ENCODE measurements around the gene SERPINA3. TPM values are rescaled to one million over a fixed set of nuclear protein-coding genes. Genes with fewer than 3 reads are reported as not detected.
A peak's percentile ranks its signal among the peaks of the same experiment; 100 is the strongest.

Gene SERPINA3
- total RNA-seq, 4 donors from 2014 or later = 71.8 to 284 (median 255) TPM

DNA sequence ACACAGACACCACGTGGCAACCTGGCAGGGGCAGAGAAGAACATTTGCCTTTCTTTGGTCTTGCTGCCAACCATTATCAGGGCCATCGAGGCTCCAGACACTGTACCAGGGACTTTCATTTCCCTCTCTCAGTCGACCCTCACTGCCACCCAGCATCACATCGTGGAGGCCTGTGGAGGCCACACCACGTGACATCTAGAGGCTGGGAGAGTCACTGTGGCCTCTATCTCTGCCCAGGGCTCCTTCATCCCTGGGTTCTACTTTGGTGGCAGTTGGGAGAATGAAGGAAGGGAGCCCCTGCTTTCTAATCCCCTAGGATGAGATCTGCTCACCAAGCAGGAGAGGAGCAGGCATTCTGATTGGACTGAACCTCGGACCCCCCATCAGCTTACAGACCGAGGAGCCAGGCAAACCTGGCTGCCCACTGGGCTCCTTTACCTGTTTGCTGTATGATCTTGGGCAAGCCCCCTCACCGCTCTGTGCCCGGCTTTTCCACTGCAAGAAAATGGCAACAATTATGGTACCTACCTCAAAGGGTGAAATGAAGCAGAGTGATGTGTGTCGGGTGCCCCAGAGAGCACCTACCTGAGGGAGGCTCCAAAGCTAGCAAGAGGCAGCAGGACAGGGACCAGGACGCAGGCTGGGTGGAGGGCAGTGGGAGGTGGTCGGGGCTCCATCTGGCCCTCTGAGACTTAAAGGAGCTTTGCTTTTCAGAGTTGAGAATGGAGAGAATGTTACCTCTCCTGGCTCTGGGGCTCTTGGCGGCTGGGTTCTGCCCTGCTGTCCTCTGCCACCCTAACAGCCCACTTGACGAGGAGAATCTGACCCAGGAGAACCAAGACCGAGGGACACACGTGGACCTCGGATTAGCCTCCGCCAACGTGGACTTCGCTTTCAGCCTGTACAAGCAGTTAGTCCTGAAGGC, 1.8 kb downstream of the SERPINA3 start:
- Histone ChIP-seq H3K4me3 (peak overlapping the region; percentile 13 to 51 (median 36)), H3K27ac (replicated peaks in 1 of 4) (peak overlapping the region in 2 of 4 donors; percentile 58 to 73), H3K36me3 (peaks cover 0 to 3% (median 2%) of the 10 kb centered on the region in 4 donors), H3K4me1 (peaks cover 3 to 43% (median 11%) of the 10 kb centered on the region in 4 donors), H3K27me3 (no peaks in the 10 kb centered on the region), H3K9me3 (peaks cover 0 to 27% (median 24%) of the 10 kb centered on the region in 4 donors)
- DNase-seq (ENCODE audit: extremely low spot score) = no peak
- WGBS = 87% methylated on average over 16 of the region's 20 CpGs
- no peak for TF ChIP-seq POLR2A (IDR thresholded peaks at IDR 0.05; ENCODE audit: low read depth)
- TF ChIP-seq, protein P1, sequence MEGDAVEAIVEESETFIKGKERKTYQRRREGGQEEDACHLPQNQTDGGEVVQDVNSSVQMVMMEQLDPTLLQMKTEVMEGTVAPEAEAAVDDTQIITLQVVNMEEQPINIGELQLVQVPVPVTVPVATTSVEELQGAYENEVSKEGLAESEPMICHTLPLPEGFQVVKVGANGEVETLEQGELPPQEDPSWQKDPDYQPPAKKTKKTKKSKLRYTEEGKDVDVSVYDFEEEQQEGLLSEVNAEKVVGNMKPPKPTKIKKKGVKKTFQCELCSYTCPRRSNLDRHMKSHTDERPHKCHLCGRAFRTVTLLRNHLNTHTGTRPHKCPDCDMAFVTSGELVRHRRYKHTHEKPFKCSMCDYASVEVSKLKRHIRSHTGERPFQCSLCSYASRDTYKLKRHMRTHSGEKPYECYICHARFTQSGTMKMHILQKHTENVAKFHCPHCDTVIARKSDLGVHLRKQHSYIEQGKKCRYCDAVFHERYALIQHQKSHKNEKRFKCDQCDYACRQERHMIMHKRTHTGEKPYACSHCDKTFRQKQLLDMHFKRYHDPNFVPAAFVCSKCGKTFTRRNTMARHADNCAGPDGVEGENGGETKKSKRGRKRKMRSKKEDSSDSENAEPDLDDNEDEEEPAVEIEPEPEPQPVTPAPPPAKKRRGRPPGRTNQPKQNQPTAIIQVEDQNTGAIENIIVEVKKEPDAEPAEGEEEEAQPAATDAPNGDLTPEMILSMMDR (IDR thresholded peaks at IDR 0.05) = no peak
- no peak for TF ChIP-seq EP300 (IDR thresholded peaks at IDR 0.05)
- intact Hi-C loops (cut with DNase I) = no loop called here

DNA sequence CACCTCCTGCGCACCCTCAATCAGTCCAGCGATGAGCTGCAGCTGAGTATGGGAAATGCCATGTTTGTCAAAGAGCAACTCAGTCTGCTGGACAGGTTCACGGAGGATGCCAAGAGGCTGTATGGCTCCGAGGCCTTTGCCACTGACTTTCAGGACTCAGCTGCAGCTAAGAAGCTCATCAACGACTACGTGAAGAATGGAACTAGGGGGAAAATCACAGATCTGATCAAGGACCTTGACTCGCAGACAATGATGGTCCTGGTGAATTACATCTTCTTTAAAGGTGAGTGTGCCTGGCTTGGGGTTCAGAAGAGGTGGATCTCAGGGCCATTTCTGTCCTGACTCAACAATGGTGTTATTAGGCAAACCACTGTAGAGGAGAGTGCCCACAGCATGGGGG, 2.6 kb downstream of the SERPINA3 start:
- Histone ChIP-seq H3K9me3 (peaks cover 0 to 33% (median 29%) of the 10 kb centered on the region in 4 donors), H3K4me1 (peaks cover 3 to 43% (median 11%) of the 10 kb centered on the region in 4 donors), H3K36me3 (peaks cover 3 to 6% (median 5%) of the 10 kb centered on the region in 4 donors), H3K27ac (replicated peaks in 1 of 4) (no peak overlapping the region), H3K4me3 (peak overlapping the region in 1 of 4 donors; percentile 51), H3K27me3 (no peaks in the 10 kb centered on the region)
- intact Hi-C loops (cut with DNase I) = no loop called here
- no peak for DNase-seq (ENCODE audit: extremely low spot score)
- TF ChIP-seq POLR2A (IDR thresholded peaks at IDR 0.05; ENCODE audit: low read depth) (no peak), EP300 (IDR thresholded peaks at IDR 0.05) (no peak)
- 98% methylated on average over 5 of the region's 7 CpGs for WGBS

DNA sequence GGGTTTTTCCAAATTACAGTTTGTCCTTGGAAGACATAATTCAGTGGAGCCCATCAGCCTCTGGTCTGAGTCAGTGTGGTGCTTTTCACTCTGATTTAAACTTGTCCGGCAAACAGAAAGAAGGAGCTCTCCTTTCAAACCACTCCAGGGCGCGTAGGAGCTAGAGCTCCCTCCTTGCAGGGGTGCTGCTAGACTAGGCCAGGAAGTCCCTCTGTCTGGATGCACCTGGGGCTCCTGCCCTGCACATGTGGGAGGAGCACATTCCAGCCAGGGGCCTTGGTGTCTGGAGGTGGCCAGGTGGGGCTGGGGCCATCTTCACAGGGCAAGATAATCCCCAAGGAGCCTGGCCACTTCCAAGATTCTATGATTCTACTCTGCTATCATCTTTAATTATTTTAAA, 3.1 kb downstream of the SERPINA3 start:
- WGBS = 100% methylated on average over 1 of the region's 3 CpGs
- Histone ChIP-seq H3K9me3 (peaks cover 0 to 36% (median 29%) of the 10 kb centered on the region in 4 donors), H3K36me3 (peaks cover 3 to 9% (median 5%) of the 10 kb centered on the region in 4 donors), H3K27me3 (no peaks in the 10 kb centered on the region), H3K27ac (replicated peaks in 1 of 4) (no peak overlapping the region), H3K4me1 (peaks cover 3 to 40% (median 11%) of the 10 kb centered on the region in 4 donors), H3K4me3 (peak overlapping the region in 2 of 4 donors; percentile 7 to 51)
- DNase-seq (ENCODE audit: extremely low spot score) = no peak
- intact Hi-C loops (cut with DNase I) = no loop called here
- TF ChIP-seq POLR2A (IDR thresholded peaks at IDR 0.05; ENCODE audit: low read depth) (no peak), EP300 (IDR thresholded peaks at IDR 0.05) (no peak), POLR2AphosphoS5 (IDR thresholded peaks at IDR 0.05) (no peak)
- TF ChIP-seq, protein P1 (IDR thresholded peaks at IDR 0.05) = no peak

DNA sequence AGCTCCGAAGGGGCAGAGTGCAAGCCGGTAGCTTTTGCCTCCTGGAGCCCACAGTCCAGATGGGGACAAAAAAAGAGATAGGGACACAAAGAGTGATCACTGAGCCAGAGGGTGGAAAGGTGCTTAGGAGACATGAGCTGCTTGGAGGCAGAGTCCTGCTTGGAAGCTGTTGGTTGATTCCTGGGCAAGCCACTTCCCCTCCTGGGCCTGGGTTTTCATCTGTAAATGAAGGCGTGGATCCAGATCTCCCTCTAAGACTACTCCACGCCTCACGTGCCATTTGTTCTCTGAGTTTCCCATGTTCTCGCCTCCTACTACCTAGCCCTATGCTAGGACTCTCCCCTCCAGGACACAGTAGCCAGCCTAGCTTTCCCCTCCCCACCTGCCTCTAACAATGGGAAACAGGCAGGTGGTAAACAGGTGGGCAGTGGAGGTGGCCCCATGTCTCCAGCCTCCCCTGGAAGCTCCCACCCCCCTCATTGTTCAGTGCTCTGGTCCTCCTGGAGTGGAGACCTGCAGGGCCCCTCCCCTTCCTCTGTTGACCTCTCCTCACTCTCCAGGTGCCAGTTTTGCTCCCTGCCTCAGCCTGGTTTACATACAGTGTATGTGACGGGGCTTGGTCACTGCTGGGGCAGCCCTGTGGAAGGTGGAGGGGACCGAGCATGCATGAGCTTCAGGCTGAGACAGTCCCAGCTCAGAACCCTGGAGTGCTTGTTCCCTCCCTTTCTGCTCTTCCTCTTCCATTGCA, 3.8 kb downstream of the SERPINA3 start:
- peaks cover 3 to 33% (median 10%) of the 10 kb centered on the region in 4 donors for H3K4me1 ChIP-seq
- H3K9me3 ChIP-seq = peaks cover 0 to 39% (median 29%) of the 10 kb centered on the region in 4 donors
- TF ChIP-seq POLR2AphosphoS5 (IDR thresholded peaks at IDR 0.05) (no peak), POLR2A (IDR thresholded peaks at IDR 0.05; ENCODE audit: low read depth) (no peak)
- TF ChIP-seq, protein P1 (IDR thresholded peaks at IDR 0.05) = no peak
- no peak for DNase-seq (ENCODE audit: extremely low spot score)
- peak overlapping the region in 1 of 4 donors; percentile 51 for H3K4me3 ChIP-seq
- H3K27me3 ChIP-seq = no peaks in the 10 kb centered on the region
- H3K36me3 ChIP-seq = peaks cover 3 to 14% (median 5%) of the 10 kb centered on the region in 4 donors
- intact Hi-C loops (cut with DNase I) = no loop called here
- no peak overlapping the region for H3K27ac ChIP-seq (replicated peaks in 1 of 4)
- 87% methylated on average over 8 of the region's 8 CpGs for WGBS
